HG03571 (cell line): ENCODE measurements around the gene GMEB2.

Source experiments
- ATAC-seq: cut with Tn5 transposase; IDR thresholded peaks from one replicate; pipeline ENCODE4 v1.9.1; 2021; ENCODE audit not compliant: unreplicated experiment

GMEB2 gene

GRCh38 chr20:63547725-63548480 lies 79.0 kb downstream of the GMEB2 start, which contains the start of gene SRMS:
SRMS (minus strand) TSS chr20:63547749; CDS start chr20:63547463, 286 bp downstream.
- ATAC-seq, result no peak

- no peak for ATAC-seq
Observed at GRCh38 chr20:63546956-63547724, 79.8 kb downstream of the GMEB2 start.

- no peak for ATAC-seq
Observed at GRCh38 chr20:63546256-63546955, 80.5 kb downstream of the GMEB2 start.

GRCh38 chr20:63545814-63546213 lies 81.1 kb downstream of the GMEB2 start:
- ATAC-seq, result no peak

- ATAC-seq, result no peak
Observed at GRCh38 chr20:63544958-63545516, 81.9 kb downstream of the GMEB2 start.

GRCh38 chr20:63544241-63544957 lies 82.5 kb downstream of the GMEB2 start:
- ATAC-seq, result no peak

- no peak for ATAC-seq
Observed at GRCh38 chr20:63543733-63544132, 83.2 kb downstream of the GMEB2 start.

- ATAC-seq, result no peak
Observed at GRCh38 chr20:63543131-63543530, 83.8 kb downstream of the GMEB2 start.

- ATAC-seq, result no peak
Observed at GRCh38 chr20:63542696-63543095, 84.2 kb downstream of the GMEB2 start.

- no peak for ATAC-seq
Observed at GRCh38 chr20:63542031-63542559, 84.8 kb downstream of the GMEB2 start.

- ATAC-seq, result no peak
Observed at GRCh38 chr20:63541371-63541770, 85.5 kb downstream of the GMEB2 start.

GRCh38 chr20:63540417-63541186 lies 86.3 kb downstream of the GMEB2 start:
- no peak for ATAC-seq

- no peak for ATAC-seq
Observed at GRCh38 chr20:63539441-63540370, 87.2 kb downstream of the GMEB2 start.

- no peak for ATAC-seq
Observed at GRCh38 chr20:63539092-63539430, 87.8 kb downstream of the GMEB2 start.

- ATAC-seq, result no peak
Observed at GRCh38 chr20:63538204-63539091, 88.5 kb downstream of the GMEB2 start.
